Activated naive CD4-positive, alpha-beta T cell treated with anti-CD3 and anti-CD28 coated beads for 36 hours (primary cell): ENCODE measurements around the gene COBLL1. TPM values are rescaled to one million over a fixed set of nuclear protein-coding genes. Genes with fewer than 3 reads are reported as not detected.

Experiments
- CTCF ChIA-PET: fragments of 350-600 bp; sonication (Branson Sonifier 250); formaldehyde crosslinking; loops from one replicate; lab custom pipeline; 2021; ENCODE audit warnings: antibody characterized with exemption; lab: Charles Lee
- DNase-seq: peaks from one replicate; pipeline ENCODE4 v3.0.0-alpha.2; 2020
- H3K27ac Mint-ChIP-seq: one replicate; pipeline ENCODE4 v1.8.0; 2021; ENCODE audit warnings: mild to moderate bottlenecking, mixed read lengths
- H3K27me3 Mint-ChIP-seq: one replicate; pipeline ENCODE4 v1.8.0; 2021; ENCODE audit warnings: low read depth, mixed read lengths
- H3K36me3 Mint-ChIP-seq: one replicate; pipeline ENCODE4 v1.8.0; 2021; ENCODE audit warnings: low read depth, mixed read lengths
- H3K4me1 Mint-ChIP-seq: one replicate; pipeline ENCODE4 v1.8.0; 2021; ENCODE audit warnings: low read depth, mixed read lengths
- H3K4me3 Mint-ChIP-seq: one replicate; pipeline ENCODE4 v1.8.0; 2021; ENCODE audit warnings: mild to moderate bottlenecking, moderate library complexity, mixed read lengths
- H3K9me3 Mint-ChIP-seq: one replicate; pipeline ENCODE4 v1.8.0; 2021; ENCODE audit warnings: mixed read lengths
- intact Hi-C: fragments of 100-400 bp; cut with micrococcal nuclease; formaldehyde crosslinking; loops from one replicate; pipeline ENCODE4 v1.15.1; 2023
- total RNA-seq, 2 experiments: library from RNA; stranded (reverse); gene quantifications; one replicate each; pipeline ENCODE4 v1.2.3, GENCODE V29; 2021

Gene COBLL1
- total RNA-seq, 2 experiments from 2014 or later: not detected

DNA sequence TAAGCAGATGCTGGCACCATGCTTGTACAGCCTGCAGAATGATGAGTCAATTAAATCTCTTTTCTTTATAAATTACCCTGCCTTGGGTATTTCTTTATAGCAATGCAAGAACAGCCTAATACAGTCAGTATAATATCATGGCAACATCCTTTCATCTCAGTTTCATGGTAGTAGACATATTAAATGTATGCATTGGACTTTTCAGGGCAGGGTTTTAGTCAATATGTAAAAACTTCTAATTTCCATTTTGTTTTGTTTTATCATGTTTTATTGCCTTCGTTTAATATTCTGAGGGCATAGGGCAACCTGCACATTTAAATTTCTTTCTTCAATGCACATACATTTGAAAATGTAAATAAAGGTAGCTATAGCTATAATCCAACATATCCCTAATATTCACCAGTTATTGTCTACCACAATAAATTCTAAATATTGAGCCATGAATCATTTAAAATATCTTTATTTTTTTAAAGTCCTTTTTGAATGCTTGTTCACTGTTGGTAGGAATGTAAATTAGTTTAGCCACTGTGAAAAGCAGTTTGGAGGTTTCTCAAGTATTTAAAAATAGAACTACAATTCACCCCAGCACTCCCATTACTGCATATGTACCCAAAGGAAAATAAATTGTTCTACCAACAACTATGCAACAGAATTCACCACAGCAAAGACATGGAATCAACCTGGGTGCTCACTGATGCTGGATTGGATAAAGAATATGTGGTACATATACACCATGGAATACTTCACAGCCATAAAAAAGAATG lies 178.6 kb downstream of the COBLL1 start:
- no peak overlapping the region for H3K4me3 Mint-ChIP-seq
- H3K9me3 Mint-ChIP-seq: peaks cover 4% of the 10 kb centered on the region
- H3K27me3 Mint-ChIP-seq: no peaks in the 10 kb centered on the region
- H3K4me1 Mint-ChIP-seq: no peaks in the 10 kb centered on the region
- H3K36me3 Mint-ChIP-seq: no peaks in the 10 kb centered on the region
- no peak for DNase-seq
- intact Hi-C loops: no loop called here
- CTCF ChIA-PET: no interaction called here
- no peak overlapping the region for H3K27ac Mint-ChIP-seq

DNA sequence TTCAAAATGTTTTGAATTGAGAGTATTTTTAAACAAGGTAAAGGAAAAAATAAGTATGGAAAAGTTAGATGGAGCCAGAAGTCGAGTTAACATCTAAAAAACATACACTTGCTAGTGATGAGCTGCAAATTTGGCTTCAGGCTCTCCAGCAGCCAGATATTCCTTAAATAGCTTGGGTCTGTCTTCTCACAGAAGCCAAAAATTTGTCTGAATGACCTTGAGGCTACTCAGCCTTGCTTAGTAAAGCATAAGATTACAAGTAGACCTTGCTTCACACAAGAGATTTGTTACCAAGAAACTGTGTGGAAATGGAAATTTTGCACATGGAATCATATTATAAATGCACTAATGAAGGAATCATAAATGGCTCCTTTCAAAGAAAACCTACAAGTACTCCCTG lies 179.6 kb downstream of the COBLL1 start:
- Mint-ChIP-seq H3K9me3 (peaks cover 4% of the 10 kb centered on the region), H3K36me3 (no peaks in the 10 kb centered on the region), H3K4me3 (no peak overlapping the region), H3K4me1 (no peaks in the 10 kb centered on the region), H3K27me3 (no peaks in the 10 kb centered on the region), H3K27ac (no peak overlapping the region)
- intact Hi-C loops: no loop called here
- CTCF ChIA-PET: no interaction called here
- no peak for DNase-seq

DNA sequence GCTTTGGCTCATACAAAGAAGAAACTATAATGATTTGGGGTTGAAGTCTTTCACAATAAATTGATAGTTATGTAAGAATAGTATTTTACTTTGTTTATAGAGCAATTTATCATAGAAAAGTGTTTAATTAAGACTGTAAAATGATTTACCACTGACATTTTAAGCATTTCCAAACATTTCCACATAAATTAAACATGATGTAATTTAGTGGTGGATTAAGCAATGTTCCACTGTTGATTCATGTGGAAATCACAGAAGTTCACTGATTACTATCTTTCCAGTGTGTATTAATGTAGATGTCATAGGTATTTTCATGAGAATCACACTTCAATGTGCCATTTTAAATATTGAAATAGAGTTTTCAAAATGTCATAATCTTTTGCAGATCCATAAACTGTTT lies 180.3 kb downstream of the COBLL1 start:
- DNase-seq: no peak
- H3K4me3 Mint-ChIP-seq: no peak overlapping the region
- intact Hi-C loops: no loop called here
- H3K36me3 Mint-ChIP-seq: no peaks in the 10 kb centered on the region
- no peaks in the 10 kb centered on the region for H3K27me3 Mint-ChIP-seq
- H3K4me1 Mint-ChIP-seq: no peaks in the 10 kb centered on the region
- no peak overlapping the region for H3K27ac Mint-ChIP-seq
- CTCF ChIA-PET: no interaction called here
- H3K9me3 Mint-ChIP-seq: peaks cover 4% of the 10 kb centered on the region

DNA sequence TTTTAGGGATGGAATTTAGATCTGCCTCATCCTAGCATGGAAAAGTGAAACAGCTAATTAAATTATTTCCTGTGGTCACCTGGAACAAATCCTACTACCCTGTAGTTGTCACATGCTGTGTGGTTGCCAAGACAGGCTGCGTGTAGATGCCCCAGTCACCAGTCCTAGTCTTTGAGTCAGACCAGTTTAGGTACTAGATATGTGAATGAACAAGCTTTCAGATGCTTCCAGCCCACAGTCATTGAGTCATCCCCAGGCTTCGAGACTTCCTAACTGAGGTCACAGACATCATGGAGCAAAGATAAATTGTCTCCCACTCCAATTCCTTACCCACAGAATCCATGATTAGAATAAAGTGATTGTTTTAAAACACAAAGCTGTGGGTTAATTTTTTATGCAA lies 184.5 kb downstream of the COBLL1 start:
- no peaks in the 10 kb centered on the region for H3K36me3 Mint-ChIP-seq
- intact Hi-C loops: no loop called here
- no peaks in the 10 kb centered on the region for H3K27me3 Mint-ChIP-seq
- H3K27ac Mint-ChIP-seq: no peak overlapping the region
- H3K4me3 Mint-ChIP-seq: no peak overlapping the region
- H3K9me3 Mint-ChIP-seq: peaks cover 8% of the 10 kb centered on the region
- H3K4me1 Mint-ChIP-seq: no peaks in the 10 kb centered on the region
- no peak for DNase-seq
- CTCF ChIA-PET: no interaction called here

DNA sequence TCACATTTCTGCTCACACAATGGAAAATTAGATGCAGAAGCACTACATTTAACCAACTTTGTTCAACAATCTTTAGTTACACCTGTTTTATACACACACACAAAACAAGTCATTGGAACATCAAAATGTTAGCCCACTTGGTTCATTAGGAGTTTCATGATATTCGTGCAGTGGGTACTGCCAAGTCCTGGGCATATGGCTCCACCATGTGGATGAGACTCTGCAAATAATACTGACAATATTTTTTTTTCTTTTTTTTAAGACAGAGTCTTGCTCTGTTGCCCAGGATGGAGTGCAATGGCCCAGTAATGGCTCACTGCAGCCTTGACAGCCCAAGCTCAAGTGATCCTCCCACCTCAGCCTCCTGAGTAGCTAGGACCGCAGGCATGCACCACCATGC lies 185.9 kb downstream of the COBLL1 start:
- no peaks in the 10 kb centered on the region for H3K36me3 Mint-ChIP-seq
- DNase-seq: no peak
- no peak overlapping the region for H3K27ac Mint-ChIP-seq
- H3K4me1 Mint-ChIP-seq: no peaks in the 10 kb centered on the region
- intact Hi-C loops: no loop called here
- no peak overlapping the region for H3K4me3 Mint-ChIP-seq
- H3K9me3 Mint-ChIP-seq: peaks cover 16% of the 10 kb centered on the region
- H3K27me3 Mint-ChIP-seq: no peaks in the 10 kb centered on the region
- CTCF ChIA-PET: no interaction called here

DNA sequence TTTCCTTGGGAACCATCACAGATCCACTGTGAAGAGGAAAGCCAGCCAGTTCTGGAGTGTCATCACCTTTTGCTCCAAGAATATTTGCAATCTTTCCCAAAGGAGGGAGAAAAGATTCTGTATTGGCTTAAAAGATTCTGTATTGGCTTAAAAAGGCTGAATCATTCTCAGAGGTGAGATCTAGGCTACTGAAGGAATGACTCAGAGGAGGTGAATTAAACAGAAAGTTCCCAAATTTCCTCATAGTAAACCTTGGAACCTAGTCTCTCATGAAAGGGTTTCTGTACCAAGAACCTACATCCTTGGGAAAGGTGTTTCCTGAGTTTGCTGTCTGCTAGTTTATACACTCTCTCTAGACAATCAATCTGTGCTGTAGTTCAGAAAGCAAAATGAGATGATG lies 186.3 kb downstream of the COBLL1 start:
- intact Hi-C loops: no loop called here
- H3K27me3 Mint-ChIP-seq: no peaks in the 10 kb centered on the region
- no peak overlapping the region for H3K4me3 Mint-ChIP-seq
- H3K9me3 Mint-ChIP-seq: peaks cover 20% of the 10 kb centered on the region
- no peaks in the 10 kb centered on the region for H3K36me3 Mint-ChIP-seq
- no peaks in the 10 kb centered on the region for H3K4me1 Mint-ChIP-seq
- no peak overlapping the region for H3K27ac Mint-ChIP-seq
- CTCF ChIA-PET: no interaction called here
- DNase-seq: no peak

DNA sequence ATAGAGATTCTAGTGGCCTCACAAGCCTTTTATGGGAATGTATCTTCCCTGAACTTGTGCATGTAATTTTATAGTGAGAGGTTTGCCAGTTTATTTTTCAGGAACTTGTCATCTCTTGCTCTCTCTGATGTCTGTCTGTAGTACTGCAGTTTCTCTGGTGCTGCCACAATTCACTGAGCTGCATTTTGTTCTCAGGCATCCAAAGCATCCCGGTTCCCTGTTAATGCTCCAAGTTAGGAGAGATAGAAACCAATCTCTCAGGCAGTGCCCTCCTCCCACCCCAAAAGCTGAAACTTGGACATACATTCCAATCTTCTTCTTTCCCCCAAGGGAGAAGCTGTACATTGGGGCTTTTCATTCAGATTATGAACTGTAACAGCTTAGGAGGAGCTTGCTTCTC lies 190.3 kb downstream of the COBLL1 start:
- H3K4me3 Mint-ChIP-seq: no peak overlapping the region
- CTCF ChIA-PET: no interaction called here
- no peaks in the 10 kb centered on the region for H3K27me3 Mint-ChIP-seq
- DNase-seq: no peak
- intact Hi-C loops: no loop called here
- H3K27ac Mint-ChIP-seq: no peak overlapping the region
- H3K4me1 Mint-ChIP-seq: no peaks in the 10 kb centered on the region
- peaks cover 37% of the 10 kb centered on the region for H3K9me3 Mint-ChIP-seq
- H3K36me3 Mint-ChIP-seq: no peaks in the 10 kb centered on the region

DNA sequence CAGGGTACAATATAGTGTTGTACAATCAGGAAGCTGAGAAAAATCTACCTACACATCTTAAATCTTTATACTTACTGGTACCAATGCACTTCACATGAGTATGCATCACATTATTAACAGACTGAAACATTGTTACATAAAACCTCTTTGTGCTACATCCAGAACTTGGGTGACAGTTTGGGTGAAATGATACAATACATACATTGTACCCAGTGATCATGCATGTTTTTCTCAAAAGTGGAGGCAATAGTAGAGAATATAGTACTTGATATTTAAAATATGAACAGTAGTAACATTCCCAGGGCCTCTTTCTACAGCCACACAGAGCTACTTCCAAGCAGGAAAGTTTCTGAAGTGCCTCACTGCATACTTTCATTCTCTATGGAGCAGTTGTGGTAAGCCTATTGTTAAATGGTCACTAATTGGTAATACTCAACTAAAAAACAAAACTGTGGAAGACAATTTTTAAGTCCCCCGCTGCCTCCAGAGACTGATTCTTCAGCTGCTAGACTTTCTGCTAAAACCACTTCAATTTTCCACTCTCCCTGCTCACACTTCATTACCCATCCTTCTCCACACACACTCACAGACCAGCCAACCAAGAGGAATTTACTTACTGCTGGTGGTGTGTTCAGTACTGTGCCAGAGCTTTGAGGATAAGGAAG lies 197.5 kb downstream of the COBLL1 start:
- H3K27me3 Mint-ChIP-seq: no peaks in the 10 kb centered on the region
- H3K4me3 Mint-ChIP-seq: no peak overlapping the region
- no peaks in the 10 kb centered on the region for H3K36me3 Mint-ChIP-seq
- H3K4me1 Mint-ChIP-seq: no peaks in the 10 kb centered on the region
- H3K27ac Mint-ChIP-seq: no peak overlapping the region
- H3K9me3 Mint-ChIP-seq: peaks cover 10% of the 10 kb centered on the region
- intact Hi-C loops: no loop called here
- DNase-seq: no peak
- CTCF ChIA-PET: interaction anchor here (0.6 kb wide), 1 partner anchor 84 kb away, joined by 3 read pairs; no protein-coding TSS in a partner anchor

DNA sequence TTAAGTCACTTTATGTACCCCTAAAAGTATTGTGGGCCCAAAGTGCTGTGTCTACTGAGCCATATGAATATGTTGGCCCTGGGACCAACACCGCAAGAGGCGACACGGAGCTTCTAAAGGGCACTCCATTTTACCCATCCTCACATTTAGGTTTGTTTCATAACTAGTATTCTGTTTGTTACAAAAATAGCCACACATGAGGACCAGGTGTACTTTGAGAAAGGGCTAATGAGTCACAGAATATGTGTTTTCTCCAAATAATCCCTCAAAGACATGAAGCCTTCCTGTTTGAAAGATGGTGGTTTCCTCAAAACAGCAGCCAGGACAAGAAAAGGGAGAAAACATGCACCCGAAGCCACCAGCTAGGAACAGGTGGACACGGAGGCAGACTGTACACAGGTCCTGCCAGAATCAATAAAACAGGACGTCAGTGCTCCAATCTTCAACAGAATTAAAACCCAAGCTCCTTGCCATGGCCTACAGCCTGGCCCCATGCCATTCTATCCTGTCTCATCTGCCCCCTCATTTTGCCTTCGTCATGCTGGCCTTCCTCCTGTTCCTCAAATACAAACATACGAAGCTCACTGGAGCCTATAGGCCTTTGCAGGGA lies 198.6 kb downstream of the COBLL1 start:
- Mint-ChIP-seq H3K27me3 (no peaks in the 10 kb centered on the region), H3K36me3 (no peaks in the 10 kb centered on the region), H3K4me3 (no peak overlapping the region), H3K9me3 (peaks cover 5% of the 10 kb centered on the region), H3K27ac (no peak overlapping the region), H3K4me1 (no peaks in the 10 kb centered on the region)
- CTCF ChIA-PET: no interaction called here
- no peak for DNase-seq
- intact Hi-C loops: no loop called here

DNA sequence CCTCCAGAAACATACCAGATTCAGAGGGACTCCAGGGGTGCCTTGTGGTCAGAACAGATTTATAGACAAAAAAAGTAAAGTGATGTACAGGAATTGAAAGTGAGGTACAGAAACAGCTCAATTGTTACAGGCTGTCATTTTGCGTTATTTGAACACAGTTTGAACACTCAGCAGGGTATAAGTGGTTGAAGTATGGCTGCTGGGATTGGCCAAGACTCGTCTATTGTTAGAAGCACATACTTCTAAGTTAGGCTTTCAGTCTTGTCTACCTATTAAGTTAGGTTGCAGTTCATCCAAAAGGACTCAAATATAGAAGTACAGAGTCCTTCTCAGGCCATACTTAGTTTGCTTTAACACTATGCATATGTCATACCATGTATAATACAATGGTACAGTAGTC lies 199.4 kb downstream of the COBLL1 start:
- Mint-ChIP-seq H3K4me3 (no peak overlapping the region), H3K36me3 (no peaks in the 10 kb centered on the region), H3K27ac (no peak overlapping the region), H3K9me3 (no peaks in the 10 kb centered on the region), H3K27me3 (no peaks in the 10 kb centered on the region), H3K4me1 (no peaks in the 10 kb centered on the region)
- intact Hi-C loops: no loop called here
- DNase-seq: no peak
- CTCF ChIA-PET: interaction anchor here (0.6 kb wide), 1 partner anchor 10 kb away, joined by 3 read pairs; no protein-coding TSS in a partner anchor
